Measurements from ENCODE around the gene MYMX. TPM values are rescaled to one million over a fixed set of nuclear protein-coding genes. Genes with fewer than 3 reads are reported as not detected.

The MYMX gene
- total RNA-seq, 2 donors from 2014 or later = 1.7 to 1.8 TPM

GRCh38 chr6:44169886-44170570, 46.7 kb upstream of the MYMX start:
- no peak overlapping the region for H3K9ac ChIP-seq (ENCODE audit: extremely low read depth, low read length, poor library complexity, severe bottlenecking)

GRCh38 chr6:44171899-44172546, 44.7 kb upstream of the MYMX start:
- Histone ChIP-seq H3K4me1 (ENCODE audit: control insufficient read depth, insufficient read depth, low read length) (no peaks in the 10 kb centered on the region), H3K9me3 (ENCODE audit: control insufficient read depth, low read length) (no peaks in the 10 kb centered on the region), H3K36me3 (ENCODE audit: control insufficient read depth, insufficient read depth, low read length) (no peaks in the 10 kb centered on the region), H3K4me3 (ENCODE audit: low read length) (no peak overlapping the region), H3K27ac (ENCODE audit: low read depth, low read length) (no peak overlapping the region), H3K27me3 (ENCODE audit: control insufficient read depth, insufficient read depth, low read length, poor library complexity, severe bottlenecking) (no peaks in the 10 kb centered on the region), H3K9ac (ENCODE audit: extremely low read depth, low read length, poor library complexity, severe bottlenecking) (no peak overlapping the region)
- TF ChIP-seq, protein P1, sequence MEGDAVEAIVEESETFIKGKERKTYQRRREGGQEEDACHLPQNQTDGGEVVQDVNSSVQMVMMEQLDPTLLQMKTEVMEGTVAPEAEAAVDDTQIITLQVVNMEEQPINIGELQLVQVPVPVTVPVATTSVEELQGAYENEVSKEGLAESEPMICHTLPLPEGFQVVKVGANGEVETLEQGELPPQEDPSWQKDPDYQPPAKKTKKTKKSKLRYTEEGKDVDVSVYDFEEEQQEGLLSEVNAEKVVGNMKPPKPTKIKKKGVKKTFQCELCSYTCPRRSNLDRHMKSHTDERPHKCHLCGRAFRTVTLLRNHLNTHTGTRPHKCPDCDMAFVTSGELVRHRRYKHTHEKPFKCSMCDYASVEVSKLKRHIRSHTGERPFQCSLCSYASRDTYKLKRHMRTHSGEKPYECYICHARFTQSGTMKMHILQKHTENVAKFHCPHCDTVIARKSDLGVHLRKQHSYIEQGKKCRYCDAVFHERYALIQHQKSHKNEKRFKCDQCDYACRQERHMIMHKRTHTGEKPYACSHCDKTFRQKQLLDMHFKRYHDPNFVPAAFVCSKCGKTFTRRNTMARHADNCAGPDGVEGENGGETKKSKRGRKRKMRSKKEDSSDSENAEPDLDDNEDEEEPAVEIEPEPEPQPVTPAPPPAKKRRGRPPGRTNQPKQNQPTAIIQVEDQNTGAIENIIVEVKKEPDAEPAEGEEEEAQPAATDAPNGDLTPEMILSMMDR (conservative IDR thresholded peaks at IDR 0.05) = no peak
- no peak overlapping the region for H3K27ac Mint-ChIP-seq
- 83 to 85% methylated on average over 5 to 12 of the region's 12 CpGs for WGBS, 2 experiments (ENCODE audit: insufficient coverage in 1 of 2, insufficient read length in 1 of 2)
- peaks cover 12% of the 10 kb centered on the region for H3K27me3 Mint-ChIP-seq (ENCODE audit: insufficient read depth)
- H3K4me1 Mint-ChIP-seq = peaks cover 7% of the 10 kb centered on the region
- H3K9me3 Mint-ChIP-seq = no peaks in the 10 kb centered on the region
- peak; percentile 43 for DNase-seq
- no peaks in the 10 kb centered on the region for H3K36me3 Mint-ChIP-seq (ENCODE audit: low read depth)
- no peak overlapping the region for H3K4me3 Mint-ChIP-seq

More at GRCh38 chr6:44169886-44170570, 46.7 kb upstream of the MYMX start:
- peak; percentile 44 for DNase-seq
- no peaks in the 10 kb centered on the region for H3K9me3 ChIP-seq (ENCODE audit: control insufficient read depth, low read length)
- Mint-ChIP-seq H3K27me3 (ENCODE audit: insufficient read depth) (peaks cover 17% of the 10 kb centered on the region), H3K36me3 (ENCODE audit: low read depth) (no peaks in the 10 kb centered on the region), H3K9me3 (no peaks in the 10 kb centered on the region), H3K4me3 (no peak overlapping the region), H3K27ac (no peak overlapping the region), H3K4me1 (peaks cover 14% of the 10 kb centered on the region)
- TF ChIP-seq, protein P1 (conservative IDR thresholded peaks at IDR 0.05) = no peak
- H3K4me3 ChIP-seq (ENCODE audit: low read length) = no peak overlapping the region
- H3K36me3 ChIP-seq (ENCODE audit: control insufficient read depth, insufficient read depth, low read length) = no peaks in the 10 kb centered on the region
- H3K27me3 ChIP-seq (ENCODE audit: control insufficient read depth, insufficient read depth, low read length, poor library complexity, severe bottlenecking) = no peaks in the 10 kb centered on the region
- 82 to 84% methylated on average over 7 to 10 of the region's 10 CpGs for WGBS, 2 experiments (ENCODE audit: insufficient coverage in 1 of 2, insufficient read length in 1 of 2)
- no peak overlapping the region for H3K27ac ChIP-seq (ENCODE audit: low read depth, low read length)
- H3K4me1 ChIP-seq (ENCODE audit: control insufficient read depth, insufficient read depth, low read length) = no peaks in the 10 kb centered on the region

- 35 to 53% methylated on average over 6 to 15 of the region's 15 CpGs for WGBS, 2 experiments (ENCODE audit: insufficient coverage in 1 of 2, insufficient read length in 1 of 2)
- Histone ChIP-seq H3K9ac (ENCODE audit: extremely low read depth, low read length, poor library complexity, severe bottlenecking) (no peak overlapping the region), H3K4me1 (ENCODE audit: control insufficient read depth, insufficient read depth, low read length) (peaks cover 2% of the 10 kb centered on the region), H3K27ac (ENCODE audit: low read depth, low read length) (no peak overlapping the region), H3K4me3 (ENCODE audit: low read length) (no peak overlapping the region), H3K9me3 (ENCODE audit: control insufficient read depth, low read length) (no peaks in the 10 kb centered on the region), H3K27me3 (ENCODE audit: control insufficient read depth, insufficient read depth, low read length, poor library complexity, severe bottlenecking) (no peaks in the 10 kb centered on the region), H3K36me3 (ENCODE audit: control insufficient read depth, insufficient read depth, low read length) (no peaks in the 10 kb centered on the region)
- peak overlapping the region; percentile 64 for H3K27ac Mint-ChIP-seq
- peaks cover 7% of the 10 kb centered on the region for H3K4me1 Mint-ChIP-seq
- no peaks in the 10 kb centered on the region for H3K36me3 Mint-ChIP-seq (ENCODE audit: low read depth)
- no peaks in the 10 kb centered on the region for H3K9me3 Mint-ChIP-seq
- peaks cover 12% of the 10 kb centered on the region for H3K27me3 Mint-ChIP-seq (ENCODE audit: insufficient read depth)
- TF ChIP-seq, protein P1 (conservative IDR thresholded peaks at IDR 0.05) = peak; percentile 98
- no peak overlapping the region for H3K4me3 Mint-ChIP-seq
- DNase-seq = peak; percentile 92
These were observed 43.8 kb upstream of the MYMX start for GRCh38 chr6:44172731-44173500.

Measured in endodermal cell (in vitro differentiated cells).